NCI-H2196 (cell line): ENCODE results near the gene GOLGA8F.
"Not testable (repeated sequence)": the region's sequence is repeated elsewhere in the genome, so short reads cannot be mapped to it uniquely, and the experiment has no call there.

Experiments used
- DNase-seq: peaks from one replicate; lab custom pipeline; 2025; ENCODE audit not compliant: unreplicated experiment; lab: John Stamatoyannopoulos, UW

The GOLGA8F gene

GRCh38 chr15:28378364-28378763, at the start of gene GOLGA8F:
Gene GOLGA8F, plus strand, starts transcription at chr15:28378664. Its CDS starts 98 bp downstream, at chr15:28378762.
- DNase-seq: not testable (repeated sequence)

DNA sequence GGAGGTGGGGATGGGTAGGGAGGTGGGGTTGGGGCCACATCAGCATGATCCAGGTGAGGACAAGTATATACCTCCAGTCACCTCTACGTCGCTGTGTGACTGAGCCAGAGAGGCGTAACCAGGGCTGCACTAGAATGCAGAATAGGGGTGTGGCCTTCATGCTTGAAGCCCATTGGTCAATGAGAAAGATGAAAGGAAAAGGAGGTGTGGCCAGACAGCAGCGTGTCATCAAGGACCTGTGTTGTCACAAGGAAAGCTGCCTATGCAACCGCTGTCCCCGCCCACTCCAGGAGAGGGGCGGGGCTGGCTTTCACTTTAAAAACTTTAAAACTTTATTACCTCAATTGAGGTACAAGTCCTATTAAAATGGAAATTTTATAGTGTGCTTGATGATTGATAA, 20.5 kb upstream of the GOLGA8F start, which contains the start of gene GOLGA6L24:
Gene GOLGA6L24, minus strand, starts transcription at position 101 of the 400 bp plus-strand sequence. Its CDS starts 61 bp downstream, at position 40.
- DNase-seq: not testable (repeated sequence)

GRCh38 chr15:28365502-28365901, 13.0 kb upstream of the GOLGA8F start:
- not testable (repeated sequence) for DNase-seq

- DNase-seq: not testable (repeated sequence)
Measured at GRCh38 chr15:28380053-28380452, 1.6 kb downstream of the GOLGA8F start.

DNA sequence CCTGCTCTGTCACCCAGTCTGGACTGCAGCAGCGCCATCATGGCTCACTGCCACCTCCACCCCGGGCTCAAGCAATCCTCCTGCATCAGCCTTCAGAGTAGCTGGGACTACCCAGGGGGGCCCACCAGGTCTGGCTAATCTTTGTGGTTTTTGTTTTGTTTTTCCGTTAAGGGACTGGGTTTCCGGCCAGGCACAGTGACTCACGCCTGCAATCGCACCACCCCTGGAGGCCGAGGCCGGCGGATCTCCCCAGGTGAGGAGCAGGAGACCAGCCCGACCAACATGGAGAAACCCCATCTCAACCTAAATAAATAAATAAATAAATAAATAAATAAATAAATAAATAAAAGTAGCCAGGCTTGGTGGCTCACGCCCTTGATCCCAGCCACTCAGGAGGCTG, 17.6 kb downstream of the GOLGA8F start:
- DNase-seq: not testable (repeated sequence)

GRCh38 chr15:28402774-28403435, 24.4 kb downstream of the GOLGA8F start:
- DNase-seq: not testable (repeated sequence)

GRCh38 chr15:28420470-28420869, 42.0 kb downstream of the GOLGA8F start:
- DNase-seq: not testable (repeated sequence)

DNA sequence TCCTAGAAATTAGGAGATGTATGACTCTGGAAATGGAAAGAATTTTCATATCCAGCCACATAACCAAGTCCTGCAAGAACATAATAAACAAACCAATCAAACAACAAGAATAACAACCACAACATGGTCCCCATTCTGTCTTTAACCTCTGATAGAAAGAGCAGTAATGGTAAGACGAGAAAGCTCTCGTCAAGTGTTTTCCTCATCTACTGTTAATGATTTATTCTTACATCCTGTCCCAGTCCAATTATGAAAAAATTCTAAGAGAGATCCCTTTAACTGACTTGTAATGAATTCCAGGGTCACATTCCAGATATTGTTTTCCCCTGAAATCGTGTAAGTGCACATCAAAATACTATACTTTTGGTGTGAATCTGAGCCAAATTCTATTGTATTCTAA, 57.1 kb downstream of the GOLGA8F start:
- not testable (repeated sequence) for DNase-seq
